ENCODE measurements around the gene TGFBR1.

TGFBR1 gene

GRCh38 chr9:99087462-99087861 is 17.5 kb upstream of the TGFBR1 start:
- Histone ChIP-seq H3K4me3 (ENCODE audit: low read depth, low read length) (no peak overlapping the region), H3K36me3 (no peaks in the 10 kb centered on the region), H3K27me3 (ENCODE audit: insufficient read depth, low read depth, severe bottlenecking) (no peaks in the 10 kb centered on the region), H3K9me3 (ENCODE audit: severe bottlenecking) (peaks cover 6% of the 10 kb centered on the region), H3K27ac (no peak overlapping the region)
- no peak for DNase-seq
- TF ChIP-seq CTCF (IDR thresholded peaks at IDR 0.05; ENCODE audit: low read depth, low read length), result no peak

GRCh38 chr9:99090336-99091130 is 14.4 kb upstream of the TGFBR1 start:
- DNase-seq, result no peak
- Histone ChIP-seq H3K27me3 (ENCODE audit: insufficient read depth, low read depth, severe bottlenecking) (no peaks in the 10 kb centered on the region), H3K27ac (no peak overlapping the region), H3K36me3 (no peaks in the 10 kb centered on the region), H3K9me3 (ENCODE audit: severe bottlenecking) (peaks cover 6% of the 10 kb centered on the region), H3K4me3 (ENCODE audit: low read depth, low read length) (no peak overlapping the region)
- no peak for TF ChIP-seq CTCF (IDR thresholded peaks at IDR 0.05; ENCODE audit: low read depth, low read length)

- Histone ChIP-seq H3K36me3 (no peaks in the 10 kb centered on the region), H3K27me3 (ENCODE audit: insufficient read depth, low read depth, severe bottlenecking) (no peaks in the 10 kb centered on the region), H3K4me3 (ENCODE audit: low read depth, low read length) (no peak overlapping the region), H3K9me3 (ENCODE audit: severe bottlenecking) (peaks cover 6% of the 10 kb centered on the region), H3K27ac (no peak overlapping the region)
- no peak for DNase-seq
- TF ChIP-seq CTCF (IDR thresholded peaks at IDR 0.05; ENCODE audit: low read depth, low read length), result no peak
These were observed 12.0 kb upstream of the TGFBR1 start for GRCh38 chr9:99092643-99093491.

GRCh38 chr9:99093492-99093791 is 11.5 kb upstream of the TGFBR1 start:
- DNase-seq, result no peak
- H3K9me3 ChIP-seq (ENCODE audit: severe bottlenecking), result peaks cover 6% of the 10 kb centered on the region
- TF ChIP-seq CTCF (IDR thresholded peaks at IDR 0.05; ENCODE audit: low read depth, low read length), result no peak
- H3K4me3 ChIP-seq (ENCODE audit: low read depth, low read length), result no peak overlapping the region
- no peaks in the 10 kb centered on the region for H3K27me3 ChIP-seq (ENCODE audit: insufficient read depth, low read depth, severe bottlenecking)
- H3K36me3 ChIP-seq, result no peaks in the 10 kb centered on the region
- no peak overlapping the region for H3K27ac ChIP-seq

- Histone ChIP-seq H3K4me3 (ENCODE audit: low read depth, low read length) (no peak overlapping the region), H3K27ac (no peak overlapping the region), H3K36me3 (no peaks in the 10 kb centered on the region), H3K27me3 (ENCODE audit: insufficient read depth, low read depth, severe bottlenecking) (no peaks in the 10 kb centered on the region), H3K9me3 (ENCODE audit: severe bottlenecking) (peaks cover 3% of the 10 kb centered on the region)
- TF ChIP-seq CTCF (IDR thresholded peaks at IDR 0.05; ENCODE audit: low read depth, low read length), result no peak
- no peak for DNase-seq
These were observed 9.3 kb upstream of the TGFBR1 start for GRCh38 chr9:99095565-99095964.

Measured in WERI-Rb-1 (cell line).